ENCODE data around the gene PLK3.

DNA sequence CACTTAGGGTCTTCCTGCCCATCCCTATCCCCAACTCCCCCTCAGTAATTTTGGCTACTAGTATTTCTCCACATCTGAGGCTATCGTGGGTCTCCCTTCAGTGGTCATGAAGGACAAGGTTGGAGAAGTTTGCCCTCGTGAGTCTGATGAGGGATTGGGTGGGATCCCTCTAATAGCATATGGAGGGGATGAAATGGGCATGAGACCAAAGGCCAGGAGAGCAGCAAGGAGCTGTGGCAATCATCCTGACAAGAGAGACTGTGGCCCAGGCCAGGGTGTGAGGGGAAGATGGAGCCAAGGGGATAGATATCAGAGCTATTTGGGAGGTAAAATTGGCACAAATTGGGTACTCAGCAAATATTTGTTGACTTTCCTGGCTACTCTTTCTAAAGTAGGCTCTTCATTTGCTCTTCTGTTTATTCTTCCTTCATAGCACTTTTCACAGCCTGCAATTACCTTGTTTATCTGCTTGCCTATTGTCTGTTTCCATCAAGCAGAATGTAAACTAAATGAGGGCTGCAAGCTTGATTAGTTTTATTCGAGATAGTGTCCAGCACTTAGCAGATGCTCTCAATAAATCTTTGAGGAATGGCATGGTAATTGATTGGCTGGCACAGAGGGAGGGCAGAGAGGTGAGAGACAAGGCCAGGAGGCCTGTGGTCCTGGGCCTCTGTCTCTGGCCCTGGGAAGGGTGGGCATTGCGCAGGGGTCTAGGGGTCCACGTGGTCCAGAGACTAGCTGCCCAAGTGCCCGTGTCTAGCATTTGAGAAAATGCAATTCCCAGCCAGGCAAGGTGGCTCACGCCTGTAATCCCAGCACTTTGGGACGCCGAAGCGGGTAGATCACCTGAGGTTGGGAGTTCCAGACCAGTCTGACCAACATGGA, 1.5 kb upstream of the PLK3 start:
- TF ChIP-seq, protein P1, sequence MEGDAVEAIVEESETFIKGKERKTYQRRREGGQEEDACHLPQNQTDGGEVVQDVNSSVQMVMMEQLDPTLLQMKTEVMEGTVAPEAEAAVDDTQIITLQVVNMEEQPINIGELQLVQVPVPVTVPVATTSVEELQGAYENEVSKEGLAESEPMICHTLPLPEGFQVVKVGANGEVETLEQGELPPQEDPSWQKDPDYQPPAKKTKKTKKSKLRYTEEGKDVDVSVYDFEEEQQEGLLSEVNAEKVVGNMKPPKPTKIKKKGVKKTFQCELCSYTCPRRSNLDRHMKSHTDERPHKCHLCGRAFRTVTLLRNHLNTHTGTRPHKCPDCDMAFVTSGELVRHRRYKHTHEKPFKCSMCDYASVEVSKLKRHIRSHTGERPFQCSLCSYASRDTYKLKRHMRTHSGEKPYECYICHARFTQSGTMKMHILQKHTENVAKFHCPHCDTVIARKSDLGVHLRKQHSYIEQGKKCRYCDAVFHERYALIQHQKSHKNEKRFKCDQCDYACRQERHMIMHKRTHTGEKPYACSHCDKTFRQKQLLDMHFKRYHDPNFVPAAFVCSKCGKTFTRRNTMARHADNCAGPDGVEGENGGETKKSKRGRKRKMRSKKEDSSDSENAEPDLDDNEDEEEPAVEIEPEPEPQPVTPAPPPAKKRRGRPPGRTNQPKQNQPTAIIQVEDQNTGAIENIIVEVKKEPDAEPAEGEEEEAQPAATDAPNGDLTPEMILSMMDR (IDR thresholded peaks at IDR 0.05 in 2 of 3, conservative IDR thresholded peaks at IDR 0.05 in 1 of 3; ENCODE audit: borderline replicate concordance in 1 of 3, insufficient read depth in 1 of 3, low read depth in 2 of 3, low read length in 2 of 3), result no peak
- TF ChIP-seq EGR1 (IDR thresholded peaks at IDR 0.05; ENCODE audit: low read depth) (no peak), EZH2 (IDR thresholded peaks at IDR 0.05) (no peak), RAD21 (IDR thresholded peaks at IDR 0.05; ENCODE audit: low read depth) (no peak), POLR2A (IDR thresholded peaks at IDR 0.05; ENCODE audit: borderline replicate concordance, extremely low read depth, insufficient read depth, insufficient read length) (no peak), EZH2phosphoT487 (IDR thresholded peaks at IDR 0.05; ENCODE audit: borderline replicate concordance) (no peak), ZNF274 (IDR thresholded peaks at IDR 0.05; ENCODE audit: low read depth, low read length) (no peak), POLR2AphosphoS5 (IDR thresholded peaks at IDR 0.05; ENCODE audit: low read depth, low read length) (no peak)
